Liver (tissue), 9 donors: ENCODE data around the gene WWOX. TPM values are rescaled to one million over a fixed set of nuclear protein-coding genes. Genes with fewer than 3 reads are reported as not detected.

Source experiments
- DNase-seq: peaks from one replicate; pipeline ENCODE4 v3.0.0-alpha.2; 2017; ENCODE audit warnings: low spot score
- H3K27ac ChIP-seq, 2 donors: one replicate each; pipeline ENCODE4 v1.7.0; 2013; ENCODE audit warnings: inconsistent platforms in 2 of 2, low read length in 2 of 2, control low read depth in 1 of 2, low read depth in 1 of 2, mild to moderate bottlenecking in 1 of 2
- H3K27me3 ChIP-seq, 4 donors: one replicate each; pipeline versions ENCODE4 v1.6.1 to v1.7.0; 2013; ENCODE audit warnings: low read length in 3 of 4, inconsistent platforms in 1 of 4, mild to moderate bottlenecking in 1 of 4, moderate library complexity in 1 of 4; ENCODE audit not compliant: control insufficient read depth in 4 of 4, insufficient read depth in 4 of 4
- H3K36me3 ChIP-seq, 4 donors: one replicate each; pipeline versions ENCODE4 v1.6.1 to v1.7.0; 2013; ENCODE audit warnings: low read length in 3 of 4, mild to moderate bottlenecking in 3 of 4, low read depth in 1 of 4, moderate library complexity in 1 of 4; ENCODE audit not compliant: control insufficient read depth in 4 of 4, insufficient read depth in 3 of 4
- H3K4me1 ChIP-seq, 4 donors: one replicate each; pipeline versions ENCODE4 v1.6.1 to v1.7.0; 2013; ENCODE audit warnings: low read length in 3 of 4, mild to moderate bottlenecking in 3 of 4, moderate library complexity in 1 of 4; ENCODE audit not compliant: control insufficient read depth in 4 of 4, insufficient read depth in 4 of 4
- H3K4me3 ChIP-seq, 3 donors: one replicate each; pipeline versions ENCODE4 v1.6.1 to v1.7.0; 2013; ENCODE audit warnings: low read length in 3 of 3, control low read depth in 1 of 3, low read depth in 1 of 3, mild to moderate bottlenecking in 1 of 3
- H3K9ac ChIP-seq, 2 donors: one replicate each; pipeline ENCODE4 v1.7.0; 2013; ENCODE audit warnings: low read length in 2 of 2, mild to moderate bottlenecking in 2 of 2, moderate library complexity in 2 of 2, control low read depth in 1 of 2, low read depth in 1 of 2
- H3K9me3 ChIP-seq, 4 donors: one replicate each; pipeline versions ENCODE4 v1.6.1 to v1.7.0; 2013; ENCODE audit warnings: low read length in 3 of 4; ENCODE audit not compliant: control insufficient read depth in 4 of 4
- EGR1 ChIP-seq, 2 donors: IDR thresholded peaks; 2 replicates each; pipeline ENCODE4 v1.6.1; 2016 to 2018; ENCODE audit warnings: antibody characterized with exemption in 2 of 2, low read depth in 2 of 2
- FOXA1 ChIP-seq: IDR thresholded peaks from 2 replicates; pipeline ENCODE4 v1.6.1; 2016; ENCODE audit warnings: antibody characterized with exemption
- FOXA2 ChIP-seq: IDR thresholded peaks from 2 replicates; pipeline ENCODE4 v1.6.1; 2016; ENCODE audit warnings: antibody characterized with exemption
- GABPA ChIP-seq, 2 donors: IDR thresholded peaks in 1 of 2; conservative IDR thresholded peaks in 1 of 2; 2 replicates each; pipeline ENCODE4 v1.6.1; 2016; ENCODE audit warnings: antibody characterized with exemption in 2 of 2, mild to moderate bottlenecking in 1 of 2, moderate library complexity in 1 of 2
- HNF4A ChIP-seq, 2 donors: conservative IDR thresholded peaks; 2 replicates each; pipeline ENCODE4 v1.6.1; 2016; ENCODE audit warnings: antibody characterized with exemption in 2 of 2, mild to moderate bottlenecking in 2 of 2
- HNF4G ChIP-seq: IDR thresholded peaks from 2 replicates; pipeline ENCODE4 v1.6.1; 2016; ENCODE audit warnings: antibody characterized with exemption
- JUND ChIP-seq, 2 donors: IDR thresholded peaks; 2 replicates each; pipeline ENCODE4 v1.6.1; 2016; ENCODE audit warnings: antibody characterized with exemption in 2 of 2
- MAX ChIP-seq: IDR thresholded peaks from 2 replicates; pipeline ENCODE4 v1.6.1; 2016; ENCODE audit warnings: antibody characterized with exemption
- NR2F2 ChIP-seq: IDR thresholded peaks from 2 replicates; pipeline ENCODE4 v1.6.1; 2016; ENCODE audit warnings: antibody characterized with exemption
- RAD21 ChIP-seq, 2 donors: IDR thresholded peaks; 2 replicates each; pipeline ENCODE4 v1.6.1; 2016; ENCODE audit warnings: antibody characterized with exemption in 2 of 2, mild to moderate bottlenecking in 2 of 2
- REST ChIP-seq: IDR thresholded peaks from 2 replicates; pipeline ENCODE4 v1.6.1; 2016; ENCODE audit warnings: antibody characterized with exemption, mild to moderate bottlenecking
- RXRA ChIP-seq, 2 donors: IDR thresholded peaks; 2 replicates each; pipeline ENCODE4 v1.6.1; 2017 to 2018; ENCODE audit warnings: antibody characterized with exemption in 2 of 2, mild to moderate bottlenecking in 1 of 2
- TAF1 ChIP-seq: conservative IDR thresholded peaks from 2 replicates; pipeline ENCODE4 v1.6.1; 2016; ENCODE audit warnings: antibody characterized with exemption, mild to moderate bottlenecking
- YY1 ChIP-seq: IDR thresholded peaks from 2 replicates; pipeline ENCODE4 v1.6.1; 2016; ENCODE audit warnings: antibody characterized with exemption, mild to moderate bottlenecking
- WGBS: extraction: QIAGEN DNeasy Blood & Tissue Kit; methylation state at CpG from one replicate; pipeline ENCODE4 v1.1.7; 2013; 5-methylcytosine and 5-hydroxymethylcytosine counted together
- polyA plus RNA-seq, 2 donors: library from polyadenylated mRNA; stranded (reverse) in 1 of 2; unstranded in 1 of 2; fragments of 200-250 nt in 1 of 2; fragments of >200 nt in 1 of 2; fragmentation: Nextera tagmentation in 1 of 2; extraction: Ambion mirVana in 1 of 2; gene quantifications; one replicate each; pipeline versions ENCODE4 v1.2.1 to v1.2.3, GENCODE V29; 2013 to 2015
- total RNA-seq, 2 donors: library from RNA; depleted of rRNA; stranded (reverse); fragments of >200 nt; gene quantifications; one replicate each; pipeline ENCODE4 v1.2.3, GENCODE V29; 2014
- TF ChIP-seq, protein P1 (sequence below): IDR thresholded peaks from 2 replicates; pipeline ENCODE4 v1.6.1; 2016; ENCODE audit warnings: antibody characterized with exemption
- TF ChIP-seq, protein P2 (sequence below): IDR thresholded peaks from 2 replicates; pipeline ENCODE4 v1.6.1; 2016; ENCODE audit warnings: antibody characterized with exemption
- donor health status: healthy.
- donor health status: healthy.
- donor health status: healthy.
- donor health status: healthy.
- donor health status: healthy.

Gene WWOX
- total and polyA plus RNA-seq, 4 donors = 9.8 to 46.0 (median 15.3) TPM

DNA sequence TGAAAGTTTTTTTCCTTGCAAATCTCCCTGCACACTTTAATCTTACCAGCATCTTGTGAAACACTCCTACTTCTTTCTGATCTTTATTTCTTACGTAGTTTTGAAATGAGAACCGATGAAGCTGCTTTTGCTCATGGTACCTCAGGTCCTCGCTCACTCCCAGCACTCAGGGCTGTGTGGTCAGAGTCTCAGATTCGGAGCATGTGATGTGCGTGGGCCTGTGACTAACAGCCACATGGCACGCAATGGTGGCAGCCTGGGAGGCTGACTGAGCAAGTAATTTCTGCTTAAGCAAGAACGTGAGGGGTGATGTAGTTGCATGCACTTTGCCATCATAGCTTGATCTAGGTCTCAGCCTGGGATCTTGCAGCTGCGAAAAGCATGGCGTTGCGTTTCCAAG lies 876.8 kb downstream of the WWOX start:
- WGBS = 98% methylated on average over 10 of the region's 10 CpGs

DNA sequence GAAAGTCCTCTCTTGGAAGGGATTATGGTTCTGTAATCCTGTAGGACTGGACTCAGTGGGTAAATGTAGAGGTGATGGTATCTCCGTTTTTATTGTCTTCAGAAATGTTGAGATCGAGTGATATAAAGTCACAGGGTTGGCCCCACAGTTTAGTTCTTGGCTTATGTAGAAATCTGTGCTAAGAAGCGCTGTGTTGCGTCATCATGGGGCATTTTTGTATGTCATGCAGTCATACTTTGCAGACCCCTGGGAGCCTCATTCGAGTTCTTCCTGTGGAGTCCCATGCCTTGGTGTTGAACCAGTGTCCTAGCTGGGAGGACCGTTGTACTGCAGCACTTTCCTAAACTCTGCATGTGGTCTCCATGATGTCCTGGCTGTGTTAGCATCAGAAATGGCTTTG lies 881.4 kb downstream of the WWOX start:
- 94% methylated on average over 6 of the region's 6 CpGs for WGBS
- no peak for DNase-seq
- TF ChIP-seq EGR1 (IDR thresholded peaks at IDR 0.05; ENCODE audit: low read depth in 2 of 2) = no peak
- TF ChIP-seq JUND (IDR thresholded peaks at IDR 0.05) = no peak
- no peak for TF ChIP-seq REST
- no peak for TF ChIP-seq RAD21 (IDR thresholded peaks at IDR 0.05)
- no peak for TF ChIP-seq RXRA (IDR thresholded peaks at IDR 0.05)
- TF ChIP-seq, protein P1, sequence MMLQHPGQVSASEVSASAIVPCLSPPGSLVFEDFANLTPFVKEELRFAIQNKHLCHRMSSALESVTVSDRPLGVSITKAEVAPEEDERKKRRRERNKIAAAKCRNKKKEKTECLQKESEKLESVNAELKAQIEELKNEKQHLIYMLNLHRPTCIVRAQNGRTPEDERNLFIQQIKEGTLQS = no peak
- no peak for TF ChIP-seq FOXA1
- no peak for TF ChIP-seq MAX
- no peak for TF ChIP-seq FOXA2
- TF ChIP-seq, protein P2, sequence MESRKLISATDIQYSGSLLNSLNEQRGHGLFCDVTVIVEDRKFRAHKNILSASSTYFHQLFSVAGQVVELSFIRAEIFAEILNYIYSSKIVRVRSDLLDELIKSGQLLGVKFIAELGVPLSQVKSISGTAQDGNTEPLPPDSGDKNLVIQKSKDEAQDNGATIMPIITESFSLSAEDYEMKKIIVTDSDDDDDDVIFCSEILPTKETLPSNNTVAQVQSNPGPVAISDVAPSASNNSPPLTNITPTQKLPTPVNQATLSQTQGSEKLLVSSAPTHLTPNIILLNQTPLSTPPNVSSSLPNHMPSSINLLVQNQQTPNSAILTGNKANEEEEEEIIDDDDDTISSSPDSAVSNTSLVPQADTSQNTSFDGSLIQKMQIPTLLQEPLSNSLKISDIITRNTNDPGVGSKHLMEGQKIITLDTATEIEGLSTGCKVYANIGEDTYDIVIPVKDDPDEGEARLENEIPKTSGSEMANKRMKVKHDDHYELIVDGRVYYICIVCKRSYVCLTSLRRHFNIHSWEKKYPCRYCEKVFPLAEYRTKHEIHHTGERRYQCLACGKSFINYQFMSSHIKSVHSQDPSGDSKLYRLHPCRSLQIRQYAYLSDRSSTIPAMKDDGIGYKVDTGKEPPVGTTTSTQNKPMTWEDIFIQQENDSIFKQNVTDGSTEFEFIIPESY = no peak
- TF ChIP-seq HNF4G = no peak
- no peak for TF ChIP-seq YY1
- no peak for TF ChIP-seq TAF1
- TF ChIP-seq NR2F2 = no peak
- no peak for TF ChIP-seq GABPA (IDR thresholded peaks at IDR 0.05 in 1 of 2, conservative IDR thresholded peaks at IDR 0.05 in 1 of 2)
- TF ChIP-seq HNF4A (conservative IDR thresholded peaks at IDR 0.05) = no peak

More for the DNA sequence above, 876.8 kb downstream of the WWOX start:
- no peak overlapping the region for H3K9ac ChIP-seq
- no peak for DNase-seq
- H3K36me3 ChIP-seq = no peaks in the 10 kb centered on the region
- H3K4me3 ChIP-seq = no peak overlapping the region
- no peaks in the 10 kb centered on the region for H3K4me1 ChIP-seq
- H3K27ac ChIP-seq = no peak overlapping the region
- H3K27me3 ChIP-seq = no peaks in the 10 kb centered on the region
- TF ChIP-seq GABPA (IDR thresholded peaks at IDR 0.05 in 1 of 2, conservative IDR thresholded peaks at IDR 0.05 in 1 of 2) (no peak), HNF4G (no peak), FOXA2 (no peak), REST (no peak), TAF1 (no peak), RAD21 (IDR thresholded peaks at IDR 0.05) (no peak), JUND (IDR thresholded peaks at IDR 0.05) (no peak)
- H3K9me3 ChIP-seq = no peaks in the 10 kb centered on the region

More for the DNA sequence above, 881.4 kb downstream of the WWOX start:
- no peaks in the 10 kb centered on the region for H3K27me3 ChIP-seq
- peaks cover 0 to 12% (median 5%) of the 10 kb centered on the region in 4 donors for H3K4me1 ChIP-seq
- no peak overlapping the region for H3K9ac ChIP-seq
- peaks cover 0 to 2% (median 0%) of the 10 kb centered on the region in 4 donors for H3K9me3 ChIP-seq
- no peaks in the 10 kb centered on the region for H3K36me3 ChIP-seq
- H3K4me3 ChIP-seq = no peak overlapping the region
- no peak overlapping the region for H3K27ac ChIP-seq
